Ectodermal cell (in vitro differentiated cells): Measurements from ENCODE around the gene MST1.
A peak's percentile ranks its signal among the peaks of the same experiment; 100 is the strongest.

Experiments used
- H3K27ac ChIP-seq: 2 replicates; pipeline ENCODE4 v1.7.0; 2013; ENCODE audit warnings: mild to moderate bottlenecking, low read depth, low read length; ENCODE audit not compliant: insufficient read depth, poor library complexity, severe bottlenecking
- H3K27me3 ChIP-seq: 2 replicates; pipeline ENCODE4 v1.7.0; 2013; ENCODE audit warnings: mild to moderate bottlenecking, low read length; ENCODE audit not compliant: insufficient read depth, control insufficient read depth, poor library complexity, severe bottlenecking
- H3K36me3 ChIP-seq: one replicate; pipeline ENCODE4 v1.7.0; 2013; ENCODE audit warnings: low read length; ENCODE audit not compliant: control insufficient read depth, insufficient read depth
- H3K4me1 ChIP-seq: one replicate; pipeline ENCODE4 v1.7.0; 2013; ENCODE audit warnings: low read length; ENCODE audit not compliant: control insufficient read depth, insufficient read depth
- H3K4me3 ChIP-seq: 2 replicates; pipeline ENCODE4 v1.7.0; 2013; ENCODE audit warnings: low read depth, low read length, control low read depth; ENCODE audit not compliant: insufficient read depth
- H3K9me3 ChIP-seq: 2 replicates; pipeline ENCODE4 v1.7.0; 2013; ENCODE audit warnings: mild to moderate bottlenecking, low read length, moderate library complexity; ENCODE audit not compliant: control insufficient read depth
- WGBS, 2 experiments: methylation state at CpG; one replicate each; pipeline ENCODE4 v1.1.7; 2013; ENCODE audit warnings: missing lambda C conversion rate in 2 of 2; 5-methylcytosine and 5-hydroxymethylcytosine counted together

The MST1 gene

DNA sequence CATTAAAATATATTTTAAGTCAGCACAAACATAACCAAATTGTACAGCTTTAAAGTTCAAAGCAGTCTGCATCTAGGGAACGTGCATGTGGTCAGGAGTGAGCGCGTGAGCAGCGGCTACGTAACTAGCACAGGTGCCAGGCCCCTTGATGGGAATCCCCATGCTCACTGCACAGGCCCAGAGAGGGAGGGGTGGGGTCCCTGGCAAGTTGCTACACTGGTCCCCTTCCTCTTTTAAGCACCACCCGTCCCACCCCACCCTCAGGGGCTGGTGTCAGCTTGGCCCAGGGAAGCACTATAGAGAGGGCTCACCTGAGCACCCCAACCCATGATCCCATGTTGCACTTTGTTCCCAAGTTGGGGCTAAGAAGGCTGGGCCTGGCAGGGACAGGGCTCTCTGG is 35.3 kb upstream of the MST1 start:
- no peaks in the 10 kb centered on the region for H3K27me3 ChIP-seq
- no peaks in the 10 kb centered on the region for H3K9me3 ChIP-seq
- H3K36me3 ChIP-seq, result peaks cover 11% of the 10 kb centered on the region
- 60 to 62% methylated on average over 6 of the region's 6 CpGs for WGBS, 2 experiments
- H3K27ac ChIP-seq, result peak overlapping the region; percentile 87
- H3K4me1 ChIP-seq, result peaks cover 6% of the 10 kb centered on the region
- H3K4me3 ChIP-seq, result peak overlapping the region; percentile 100

DNA sequence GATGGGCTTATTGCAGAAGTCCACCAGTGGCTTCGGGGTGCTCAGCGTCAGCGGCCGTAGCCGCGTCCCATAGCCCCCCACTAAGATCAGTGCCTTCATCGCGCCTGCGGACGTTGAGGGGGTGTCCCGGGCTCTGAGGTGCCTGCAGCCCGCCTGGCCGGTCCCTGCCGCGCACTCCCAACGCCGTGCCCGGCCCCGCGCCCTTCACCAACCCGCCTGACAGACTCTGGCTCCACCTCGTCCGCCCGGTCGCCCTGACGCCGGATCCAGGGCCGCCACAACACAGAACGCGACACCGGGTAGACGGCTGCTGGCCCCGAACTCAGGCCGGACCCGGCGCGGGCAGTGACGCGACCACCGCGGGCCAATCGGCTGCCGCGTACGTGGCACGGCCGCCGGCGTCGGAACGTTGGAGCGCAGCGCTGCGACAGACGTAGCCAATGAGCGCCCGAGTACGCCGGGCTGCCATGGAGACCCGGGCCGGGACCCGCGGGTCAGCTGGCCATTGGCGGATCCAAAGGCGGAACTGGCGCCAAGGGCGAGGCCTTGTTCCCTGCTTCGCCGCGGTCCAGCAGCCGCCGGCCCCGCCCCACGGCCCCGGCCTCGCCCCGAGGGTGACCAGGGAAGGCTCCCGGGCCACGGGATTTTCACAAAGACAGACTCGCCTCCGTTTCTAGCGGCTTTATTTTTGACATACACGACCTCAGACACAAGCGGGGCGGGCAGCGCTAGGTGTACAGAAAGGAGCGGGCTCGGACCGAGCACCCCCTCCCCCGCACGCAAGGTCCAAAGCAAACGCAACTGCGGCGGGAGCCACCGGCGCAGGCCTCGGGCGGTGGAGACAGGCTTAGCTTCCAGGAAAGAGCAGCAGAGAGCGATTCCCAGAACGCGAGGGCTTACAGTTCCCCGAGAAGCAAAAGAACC is 34.6 kb upstream of the MST1 start, which contains the start of gene GMPPB:
TSS of gene GMPPB (minus strand) at position 324 of the 924 bp plus-strand sequence. CDS start at position 99, 225 bp downstream.
- no peaks in the 10 kb centered on the region for H3K9me3 ChIP-seq
- H3K4me1 ChIP-seq, result peaks cover 6% of the 10 kb centered on the region
- H3K4me3 ChIP-seq, result peak within 1 kb of the TSS; percentile 100
- 1% methylated on average over 102 of the region's 102 CpGs for WGBS, 2 experiments
- no peaks in the 10 kb centered on the region for H3K27me3 ChIP-seq
- peak within 1 kb of the TSS; percentile 92 for H3K27ac ChIP-seq
- H3K36me3 ChIP-seq, result peaks cover 11% of the 10 kb centered on the region

DNA sequence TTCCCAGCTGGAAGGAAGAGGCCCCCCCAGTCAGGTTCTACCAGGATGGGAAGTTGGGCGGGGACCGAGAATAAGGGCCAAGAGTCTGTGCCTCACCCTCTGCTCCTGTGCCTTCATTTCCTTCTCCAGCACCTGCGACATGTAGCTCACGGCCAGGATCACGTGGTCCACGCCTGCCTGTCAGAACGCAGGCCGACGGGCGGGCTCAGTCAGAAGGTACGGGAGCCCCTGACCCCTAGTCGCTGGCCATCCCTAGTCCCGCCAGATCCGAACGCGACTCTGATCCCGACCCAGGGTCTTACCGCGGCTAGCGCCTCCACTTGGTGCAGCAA is 34.0 kb upstream of the MST1 start:
- Histone ChIP-seq H3K36me3 (peaks cover 11% of the 10 kb centered on the region), H3K27ac (peak overlapping the region; percentile 92)
- 3 to 4% methylated on average over 20 of the region's 20 CpGs for WGBS, 2 experiments

DNA sequence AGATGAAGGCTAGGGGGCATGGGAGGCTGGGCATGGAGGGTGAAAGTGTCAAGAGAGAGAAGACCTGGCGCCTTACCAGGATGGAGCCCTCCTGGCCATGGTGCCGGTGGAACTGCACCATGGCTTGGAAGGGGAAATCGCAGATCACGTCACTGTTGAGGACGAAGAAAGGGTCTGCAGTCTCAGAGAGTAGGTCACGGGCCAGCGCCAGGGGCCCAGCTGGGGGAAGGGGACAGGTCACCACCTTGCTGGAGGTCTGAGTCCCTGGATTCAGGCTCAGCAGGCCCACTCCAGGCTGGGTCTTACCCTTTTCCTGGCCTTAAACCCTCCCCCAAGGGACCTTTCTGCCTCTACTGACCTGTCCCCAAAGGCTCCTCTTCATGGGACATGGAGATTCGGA is 33.6 kb upstream of the MST1 start:
- Histone ChIP-seq H3K27me3 (no peaks in the 10 kb centered on the region), H3K36me3 (peaks cover 7% of the 10 kb centered on the region), H3K9me3 (no peaks in the 10 kb centered on the region), H3K4me1 (peaks cover 6% of the 10 kb centered on the region), H3K27ac (no peak overlapping the region), H3K4me3 (peak overlapping the region; percentile 100)
- WGBS, 2 experiments, result 86% methylated on average over 8 of the region's 8 CpGs

More for the DNA sequence above, 34.0 kb upstream of the MST1 start:
- H3K27me3 ChIP-seq, result no peaks in the 10 kb centered on the region
- H3K4me1 ChIP-seq, result peaks cover 6% of the 10 kb centered on the region
- no peaks in the 10 kb centered on the region for H3K9me3 ChIP-seq
- peak overlapping the region; percentile 100 for H3K4me3 ChIP-seq

DNA sequence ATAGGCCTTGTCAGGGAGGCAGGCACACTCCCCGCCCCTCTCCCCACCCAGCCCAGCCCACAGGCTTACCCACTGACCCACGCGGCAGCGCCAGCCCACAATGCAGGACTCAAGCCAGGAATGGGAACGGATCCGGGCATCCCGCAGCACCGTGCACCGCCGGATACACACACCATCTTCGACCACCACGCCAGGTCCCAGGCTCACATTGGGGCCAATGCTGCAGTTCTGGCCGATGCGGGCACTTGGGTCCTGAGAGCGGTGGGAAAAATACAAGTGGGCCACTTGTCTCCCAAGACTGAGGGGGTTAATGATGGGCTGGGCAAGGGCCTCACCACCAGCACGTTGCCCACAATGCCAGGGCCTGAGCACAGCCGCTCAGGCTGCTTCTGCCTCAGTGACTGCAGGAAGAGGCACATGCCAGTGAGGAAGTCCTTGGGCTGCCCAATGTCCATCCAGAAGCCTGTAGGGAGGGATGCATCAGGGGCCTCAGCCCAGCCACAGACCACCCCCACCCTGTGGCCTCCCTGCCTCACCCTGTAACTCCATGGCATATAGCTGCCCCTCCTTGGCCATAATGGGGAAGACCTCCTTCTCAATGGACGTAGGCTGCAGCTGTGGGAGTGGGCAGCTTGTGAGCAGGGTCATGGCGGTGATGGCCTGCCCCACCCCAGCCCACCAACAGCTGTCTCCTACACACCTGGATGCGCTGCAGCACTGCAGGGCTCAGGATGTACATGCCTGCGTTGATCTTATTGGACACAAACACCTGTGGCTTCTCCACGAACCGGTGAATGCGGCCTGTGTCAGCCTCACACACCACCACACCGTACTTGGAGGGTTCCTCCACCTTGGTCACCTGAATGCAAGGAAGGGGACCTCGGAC is 32.9 kb upstream of the MST1 start:
- Histone ChIP-seq H3K36me3 (peaks cover 4% of the 10 kb centered on the region), H3K27ac (no peak overlapping the region), H3K27me3 (no peaks in the 10 kb centered on the region), H3K4me3 (peak overlapping the region; percentile 100), H3K4me1 (peaks cover 6% of the 10 kb centered on the region), H3K9me3 (no peaks in the 10 kb centered on the region)
- WGBS, 2 experiments, result 96% methylated on average over 26 of the region's 26 CpGs

DNA sequence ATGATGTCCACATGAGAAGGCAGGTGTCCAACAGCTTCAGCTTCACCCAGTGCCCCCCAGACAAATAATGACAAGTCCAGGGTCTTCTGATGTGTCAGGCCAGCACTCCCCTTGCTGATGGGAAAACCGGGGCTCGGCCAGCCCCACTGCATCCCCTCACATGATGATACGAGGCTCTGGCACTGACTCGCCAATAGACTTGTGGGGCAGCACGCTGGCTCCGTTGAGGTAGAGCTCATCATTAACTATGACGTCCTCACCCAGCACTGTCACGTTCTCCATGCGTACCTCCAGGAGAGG is 32.3 kb upstream of the MST1 start:
- Histone ChIP-seq H3K36me3 (peaks cover 4% of the 10 kb centered on the region), H3K27ac (no peak overlapping the region), H3K27me3 (no peaks in the 10 kb centered on the region), H3K4me1 (peaks cover 6% of the 10 kb centered on the region), H3K9me3 (no peaks in the 10 kb centered on the region), H3K4me3 (no peak overlapping the region)
- 94 to 96% methylated on average over 9 of the region's 9 CpGs for WGBS, 2 experiments

DNA sequence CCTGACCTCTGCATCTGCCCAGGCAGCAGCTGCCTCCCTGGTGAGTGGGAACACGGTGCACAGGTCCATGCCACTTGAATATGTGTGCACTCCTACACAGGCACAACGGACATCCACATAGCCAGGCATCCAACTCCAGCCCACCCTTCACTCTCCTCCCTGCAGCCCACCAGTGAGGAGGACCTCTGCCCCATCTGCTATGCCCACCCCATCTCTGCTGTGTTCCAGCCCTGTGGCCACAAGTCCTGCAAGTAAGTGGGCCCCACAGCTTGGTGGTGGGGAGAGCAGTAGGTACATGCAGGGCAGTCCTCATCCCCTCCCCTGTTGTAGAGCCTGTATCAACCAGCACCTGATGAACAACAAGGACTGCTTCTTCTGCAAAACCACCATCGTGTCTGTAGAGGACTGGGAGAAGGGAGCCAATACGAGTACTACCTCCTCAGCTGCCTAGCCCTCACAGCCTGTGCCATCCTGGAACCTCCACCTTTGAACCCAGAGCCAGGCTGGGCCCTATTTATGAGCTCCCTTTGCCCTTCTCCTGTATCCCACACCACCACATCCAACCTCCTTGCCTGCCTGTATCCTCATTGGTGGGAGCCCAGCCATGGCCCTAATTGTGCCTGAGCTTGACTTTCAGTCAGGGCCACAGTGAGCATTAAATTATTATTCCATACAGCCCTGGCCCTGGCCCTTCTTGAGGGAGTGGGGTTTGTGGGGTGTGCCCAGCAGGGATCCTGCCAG is 31.8 kb upstream of the MST1 start:
- Histone ChIP-seq H3K9me3 (no peaks in the 10 kb centered on the region), H3K4me3 (no peak overlapping the region), H3K36me3 (peaks cover 3% of the 10 kb centered on the region), H3K27me3 (no peaks in the 10 kb centered on the region), H3K4me1 (peaks cover 6% of the 10 kb centered on the region), H3K27ac (no peak overlapping the region)
- 93 to 96% methylated on average over 4 of the region's 4 CpGs for WGBS, 2 experiments

DNA sequence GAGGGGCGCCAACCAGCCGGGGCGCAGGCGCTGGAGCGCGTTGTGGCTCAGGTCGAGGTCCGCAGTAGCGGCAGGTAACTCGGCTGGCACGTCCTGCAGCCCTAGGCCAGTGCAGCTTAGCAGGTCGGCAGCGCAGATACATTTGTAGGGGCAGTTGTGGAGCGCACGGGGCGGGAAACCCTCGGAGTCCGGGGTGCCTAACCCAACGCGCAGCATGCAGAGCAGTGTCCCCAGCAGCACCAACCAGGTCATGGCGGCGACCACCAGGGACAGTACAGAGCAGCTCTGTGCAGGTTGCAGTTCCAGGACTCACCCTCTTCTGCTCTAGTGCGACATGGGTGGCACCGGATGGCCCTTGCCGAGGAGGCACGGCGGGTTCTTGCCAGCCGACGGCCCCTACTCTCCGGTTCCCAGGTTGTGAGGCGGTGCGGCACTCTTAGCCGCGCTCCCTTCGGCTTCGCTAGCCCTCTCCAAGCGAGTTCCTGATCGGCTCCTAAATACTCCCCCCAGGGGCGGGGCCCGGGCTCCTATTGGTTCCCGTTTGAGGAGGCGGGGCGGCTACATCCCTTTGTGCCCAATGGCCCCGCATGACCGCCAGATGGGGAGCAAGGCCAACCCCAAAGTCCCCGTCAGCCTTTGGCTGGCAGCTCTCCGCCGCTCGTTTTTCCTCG is 30.1 kb upstream of the MST1 start, which contains the start of gene AMIGO3:
TSS of gene AMIGO3 (minus strand) at position 471 of the 671 bp plus-strand sequence. CDS start at position 252, 219 bp downstream.
- Histone ChIP-seq H3K4me3 (peak within 1 kb of the TSS; percentile 54), H3K36me3 (no peaks in the 10 kb centered on the region), H3K9me3 (no peaks in the 10 kb centered on the region), H3K4me1 (peaks cover 6% of the 10 kb centered on the region), H3K27ac (peak within 1 kb of the TSS; percentile 48), H3K27me3 (no peaks in the 10 kb centered on the region)
- 6 to 7% methylated on average over 50 of the region's 50 CpGs for WGBS, 2 experiments

DNA sequence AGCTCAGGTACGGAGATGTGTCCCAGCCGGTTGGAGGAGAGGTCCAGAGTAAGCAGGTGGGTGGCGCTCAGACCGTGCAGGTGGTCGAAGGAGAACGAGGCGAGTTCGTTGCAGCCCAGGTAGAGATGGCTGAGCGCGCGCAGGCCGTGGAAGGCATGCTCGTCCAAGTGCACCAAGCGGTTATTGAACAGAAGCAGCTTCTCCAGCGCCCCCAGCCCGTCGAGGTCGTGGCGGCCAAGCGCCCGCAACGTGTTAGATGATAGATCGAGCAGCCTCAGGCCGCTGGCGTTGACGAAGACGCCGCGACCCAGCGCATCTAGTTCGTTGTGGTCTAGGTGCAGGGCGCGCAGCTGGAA is 29.6 kb upstream of the MST1 start:
- H3K36me3 ChIP-seq, result no peaks in the 10 kb centered on the region
- 57 to 61% methylated on average over 33 of the region's 33 CpGs for WGBS, 2 experiments

More for the DNA sequence above, 29.6 kb upstream of the MST1 start:
- Histone ChIP-seq H3K4me1 (peaks cover 6% of the 10 kb centered on the region), H3K27me3 (no peaks in the 10 kb centered on the region), H3K27ac (no peak overlapping the region), H3K9me3 (no peaks in the 10 kb centered on the region), H3K4me3 (peak overlapping the region; percentile 54)
